Vagina (tissue), 2 donors: ENCODE data around the gene PBLD.

Experiments
- CTCF ChIP-seq, 3 experiments: fragments of 450-650 bp in 2 of 3; fragments of 200-600 bp in 1 of 3; sonication (generic) in 1 of 3; IDR thresholded peaks; one replicate each; pipeline ENCODE4 v1.5.1; 2017 to 2019; ENCODE audit warnings: antibody characterized with exemption in 3 of 3, mild to moderate bottlenecking in 2 of 3, moderate library complexity in 2 of 3
- POLR2A ChIP-seq, 2 donors: fragments of 450-650 bp; IDR thresholded peaks; one replicate each; pipeline ENCODE4 v1.6.1; 2017; ENCODE audit warnings: antibody characterized with exemption in 2 of 2, mild to moderate bottlenecking in 2 of 2, moderate library complexity in 2 of 2

DNA sequence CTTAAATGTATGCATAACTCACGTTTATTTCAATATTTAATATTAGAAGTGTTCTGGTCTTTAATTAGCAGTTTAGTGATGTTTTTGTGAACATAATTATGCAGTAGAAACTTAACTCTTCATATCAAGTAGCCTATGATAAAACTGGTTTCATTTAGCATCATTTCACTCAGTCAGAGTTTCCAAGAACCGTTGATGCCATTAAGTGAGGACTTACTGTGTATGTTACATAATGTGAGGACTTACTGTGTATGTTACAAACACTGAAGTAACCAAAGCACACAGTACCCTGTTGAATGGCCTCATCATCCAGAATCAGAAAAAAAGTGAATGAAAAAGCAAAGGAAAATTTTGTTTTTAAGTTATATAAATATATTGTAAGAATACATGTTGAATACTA is 32.9 kb upstream of the PBLD start:
- TF ChIP-seq CTCF (IDR thresholded peaks at IDR 0.05) (no peak), POLR2A (IDR thresholded peaks at IDR 0.05) (no peak)
